Prostate gland (tissue), 2 donors: Measurements from ENCODE around the gene PCDH9.

Source experiments
- CTCF ChIP-seq, 4 experiments: fragments of 200-600 bp in 2 of 4; fragments of 450-650 bp in 2 of 4; sonication (generic) in 2 of 4; IDR thresholded peaks; 1 replicate in 3 of 4; 2 replicates in 1 of 4; pipeline ENCODE4 v1.5.1; 2016 to 2019; ENCODE audit warnings: antibody characterized with exemption in 4 of 4, mild to moderate bottlenecking in 2 of 4, moderate library complexity in 2 of 4
- POLR2AphosphoS5 ChIP-seq: sonication (generic); formaldehyde crosslinking; IDR thresholded peaks from one replicate; pipeline ENCODE4 v1.6.1; 2017; ENCODE audit warnings: antibody characterized with exemption

- TF ChIP-seq CTCF (IDR thresholded peaks at IDR 0.05), result no peak
- no peak for TF ChIP-seq POLR2AphosphoS5
These were observed 456.1 kb downstream of the PCDH9 start for GRCh38 chr13:66774046-66774445.
